Skeletal muscle tissue (tissue), 4 donors: ENCODE data around the gene MTMR10. TPM values are rescaled to one million over a fixed set of nuclear protein-coding genes. Genes with fewer than 3 reads are reported as not detected.
A peak's percentile ranks its signal among the peaks of the same experiment; 100 is the strongest.

Experiments
- H3K27ac ChIP-seq: one replicate; pipeline ENCODE4 v1.7.0; 2013; ENCODE audit warnings: mild to moderate bottlenecking, low read depth, low read length, inconsistent platforms
- H3K27me3 ChIP-seq, 3 donors: one replicate each; pipeline ENCODE4 v1.7.0; 2013; ENCODE audit warnings: low read length in 3 of 3; ENCODE audit not compliant: control insufficient read depth in 3 of 3, insufficient read depth in 3 of 3
- H3K36me3 ChIP-seq, 3 donors: one replicate each; pipeline ENCODE4 v1.7.0; 2013; ENCODE audit warnings: low read length in 3 of 3; ENCODE audit not compliant: control insufficient read depth in 3 of 3, insufficient read depth in 3 of 3
- H3K4me1 ChIP-seq, 3 donors: one replicate each; pipeline ENCODE4 v1.7.0; 2013; ENCODE audit warnings: low read length in 3 of 3, mild to moderate bottlenecking in 3 of 3; ENCODE audit not compliant: control insufficient read depth in 3 of 3, insufficient read depth in 3 of 3
- H3K4me3 ChIP-seq, 3 donors: one replicate each; pipeline ENCODE4 v1.7.0; 2013; ENCODE audit warnings: low read length in 3 of 3
- H3K9ac ChIP-seq, 3 donors: one replicate each; pipeline ENCODE4 v1.7.0; 2013; ENCODE audit warnings: low read length in 3 of 3, mild to moderate bottlenecking in 3 of 3, moderate library complexity in 2 of 3, low read depth in 1 of 3
- H3K9me3 ChIP-seq, 3 donors: one replicate each; pipeline ENCODE4 v1.7.0; 2013; ENCODE audit warnings: low read length in 3 of 3; ENCODE audit not compliant: control insufficient read depth in 3 of 3
- total RNA-seq: library from RNA; depleted of rRNA; stranded (reverse); fragments of >200 nt; gene quantifications from one replicate; pipeline ENCODE4 v1.2.3, GENCODE V29; 2014
- donor health status: Osteomylitis.

The MTMR10 gene
- total RNA-seq, 1 donor from 2014 or later: 21.4 TPM

DNA sequence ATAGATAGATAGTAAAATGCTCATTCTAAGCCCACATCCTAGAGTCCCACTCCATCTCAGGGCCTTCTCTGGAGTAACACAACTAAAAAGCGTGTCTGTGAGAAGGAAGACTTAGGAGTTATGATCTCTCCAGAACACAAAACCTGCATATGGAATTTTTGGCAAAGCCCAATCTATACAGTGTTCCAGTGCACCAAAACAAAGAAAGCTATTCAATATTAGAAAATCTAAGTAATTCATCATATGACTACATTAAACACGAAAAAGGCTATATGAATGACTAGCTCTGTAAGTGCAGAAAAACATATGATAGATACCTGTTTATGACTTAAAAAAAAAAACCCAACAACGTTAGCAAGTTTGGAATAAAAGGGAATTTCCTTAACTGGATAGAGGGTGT, 27.7 kb downstream of the MTMR10 start:
- Histone ChIP-seq H3K27ac (no peak overlapping the region), H3K4me1 (peaks cover 21 to 33% (median 21%) of the 10 kb centered on the region in 3 donors), H3K4me3 (no peak overlapping the region), H3K9me3 (no peaks in the 10 kb centered on the region), H3K27me3 (no peaks in the 10 kb centered on the region), H3K9ac (no peak overlapping the region), H3K36me3 (peaks cover 0 to 28% (median 28%) of the 10 kb centered on the region in 3 donors)

GRCh38 chr15:30962659-30963058, 28.8 kb downstream of the MTMR10 start:
- Histone ChIP-seq H3K4me3 (no peak overlapping the region), H3K36me3 (peaks cover 6 to 37% (median 36%) of the 10 kb centered on the region in 3 donors), H3K27me3 (no peaks in the 10 kb centered on the region), H3K4me1 (peaks cover 21 to 33% (median 21%) of the 10 kb centered on the region in 3 donors), H3K9ac (no peak overlapping the region), H3K27ac (no peak overlapping the region), H3K9me3 (no peaks in the 10 kb centered on the region)

- Histone ChIP-seq H3K9me3 (no peaks in the 10 kb centered on the region), H3K27ac (peak overlapping the region; percentile 75), H3K9ac (peak overlapping the region in 2 of 3 donors; percentile 36 to 39), H3K27me3 (no peaks in the 10 kb centered on the region), H3K36me3 (peaks cover 8 to 37% (median 35%) of the 10 kb centered on the region in 3 donors), H3K4me3 (no peak overlapping the region), H3K4me1 (peaks cover 21 to 33% (median 21%) of the 10 kb centered on the region in 3 donors)
Observed at GRCh38 chr15:30962079-30962478, 29.3 kb downstream of the MTMR10 start.

DNA sequence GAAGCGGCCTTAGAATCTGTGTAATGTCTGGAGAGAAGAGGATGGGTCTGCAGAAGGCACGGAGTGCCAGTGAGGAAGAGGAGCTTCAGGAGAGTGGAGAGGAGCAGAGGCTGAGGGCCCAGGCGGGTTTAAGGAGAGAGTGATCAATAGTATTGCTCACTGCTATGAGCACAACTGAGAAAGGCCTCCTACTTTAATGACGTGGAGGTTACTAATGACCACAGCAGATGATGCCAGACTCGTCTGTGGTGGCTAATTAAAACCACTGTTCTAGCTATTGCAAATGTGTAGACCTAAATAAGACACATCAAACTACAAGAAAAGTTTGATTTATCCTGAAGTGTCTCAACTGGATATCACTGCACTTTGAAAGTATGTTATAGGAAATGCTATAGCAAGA, 33.2 kb downstream of the MTMR10 start:
- Histone ChIP-seq H3K9ac (no peak overlapping the region), H3K27me3 (no peaks in the 10 kb centered on the region), H3K36me3 (peaks cover 16 to 40% (median 35%) of the 10 kb centered on the region in 3 donors), H3K4me1 (peaks cover 29 to 42% (median 32%) of the 10 kb centered on the region in 3 donors), H3K27ac (no peak overlapping the region), H3K4me3 (no peak overlapping the region), H3K9me3 (no peaks in the 10 kb centered on the region)

DNA sequence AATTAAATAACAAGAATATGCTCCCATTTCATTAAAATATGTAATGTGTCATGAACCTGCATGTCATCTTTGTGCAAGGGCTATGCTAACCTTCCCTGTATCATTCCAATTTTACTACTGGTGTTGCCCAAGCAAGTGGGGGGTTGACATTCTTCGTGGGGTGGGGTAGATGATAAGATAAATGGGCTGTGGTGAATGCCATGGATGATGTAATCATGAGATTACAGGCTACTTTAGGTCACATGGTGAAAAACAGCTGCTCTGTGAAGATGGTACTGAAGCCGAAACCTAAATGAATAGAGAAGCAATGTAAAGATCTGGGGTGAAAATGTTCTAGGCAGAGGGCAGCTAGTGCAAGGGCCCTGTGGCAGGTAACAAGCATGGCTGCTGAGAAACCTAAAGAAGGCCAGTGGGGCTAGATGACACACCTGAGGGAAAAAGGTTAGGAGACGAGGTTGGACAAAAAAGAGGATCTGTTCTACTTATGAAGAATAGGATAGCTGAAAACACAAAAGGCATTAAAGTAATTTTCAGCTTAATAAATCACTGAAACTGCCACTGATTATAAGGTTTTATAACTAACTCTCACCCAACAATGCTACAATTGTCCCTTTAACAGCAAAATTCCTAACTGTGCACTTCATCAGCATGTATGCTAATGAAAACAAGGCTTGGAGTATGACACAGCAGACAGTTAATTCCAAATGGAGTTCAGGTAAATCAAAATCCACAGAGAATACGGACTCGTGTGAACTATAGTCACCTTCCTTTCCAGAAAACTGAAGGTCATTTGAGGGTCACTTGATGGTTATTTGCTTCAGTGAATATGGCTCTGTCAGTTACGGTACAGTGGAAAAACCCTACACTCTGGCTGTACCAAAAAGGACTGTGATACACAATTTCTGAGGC, 35.0 kb downstream of the MTMR10 start:
- H3K4me1 ChIP-seq: peaks cover 16 to 27% (median 25%) of the 10 kb centered on the region in 3 donors
- H3K9me3 ChIP-seq: no peaks in the 10 kb centered on the region
- peaks cover 31 to 55% (median 48%) of the 10 kb centered on the region in 3 donors for H3K36me3 ChIP-seq
- H3K27ac ChIP-seq: no peak overlapping the region
- no peak overlapping the region for H3K4me3 ChIP-seq
- no peak overlapping the region for H3K9ac ChIP-seq
- H3K27me3 ChIP-seq: no peaks in the 10 kb centered on the region

DNA sequence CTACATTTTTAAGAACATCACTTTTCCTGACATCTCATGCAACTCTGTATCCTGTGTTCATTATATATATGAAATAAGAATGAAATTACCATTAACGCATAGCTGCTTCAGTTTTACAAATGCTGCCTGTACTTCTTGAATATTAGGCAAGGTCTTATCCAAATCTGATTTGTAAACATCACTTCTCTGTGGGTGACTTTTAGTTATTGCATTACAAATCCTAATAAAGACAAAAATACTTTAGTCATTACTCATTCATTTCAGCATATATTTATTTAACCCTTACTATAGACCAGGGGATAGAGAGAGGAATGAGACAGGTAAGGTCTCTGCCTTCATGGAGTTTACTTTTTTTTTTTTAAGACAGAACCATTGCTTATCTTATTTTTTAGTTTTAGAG, 36.8 kb downstream of the MTMR10 start:
- Histone ChIP-seq H3K4me3 (no peak overlapping the region), H3K27ac (no peak overlapping the region), H3K4me1 (peaks cover 8 to 16% (median 16%) of the 10 kb centered on the region in 3 donors), H3K36me3 (peaks cover 45 to 70% (median 62%) of the 10 kb centered on the region in 3 donors), H3K9ac (no peak overlapping the region), H3K27me3 (no peaks in the 10 kb centered on the region), H3K9me3 (no peaks in the 10 kb centered on the region)

DNA sequence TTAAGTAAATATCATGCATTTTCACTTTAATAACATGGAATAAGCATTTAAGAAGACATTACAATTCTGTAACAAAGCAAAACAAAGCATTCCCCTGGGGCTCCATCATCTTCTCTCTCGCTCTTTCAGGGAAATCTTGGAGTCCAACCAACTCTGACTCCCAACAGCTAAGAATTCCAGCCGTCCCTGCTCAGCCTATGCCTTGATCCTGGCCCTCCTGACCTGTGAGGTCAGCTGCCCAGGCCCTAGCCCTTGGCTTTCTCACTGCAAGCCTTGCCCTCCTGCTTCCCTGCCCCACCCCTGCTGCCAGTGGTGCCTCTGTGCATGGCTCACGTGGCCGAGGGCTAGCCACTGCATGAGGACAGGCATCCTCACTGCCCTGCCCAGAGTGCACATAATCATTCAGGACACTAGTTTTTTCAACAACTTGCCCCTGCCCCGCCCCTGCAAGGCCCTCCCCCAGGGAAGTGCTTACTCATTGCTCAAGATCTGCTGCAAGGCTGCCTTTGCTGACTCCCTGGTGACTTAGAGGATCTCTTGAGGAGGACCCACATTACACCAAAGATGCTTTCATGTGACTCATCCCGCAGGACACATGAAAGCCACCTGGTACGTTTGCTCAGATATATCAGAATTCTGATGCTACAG, 37.6 kb downstream of the MTMR10 start:
- Histone ChIP-seq H3K36me3 (peaks cover 52 to 71% (median 66%) of the 10 kb centered on the region in 3 donors), H3K4me3 (no peak overlapping the region), H3K9me3 (no peaks in the 10 kb centered on the region), H3K27ac (peak overlapping the region; percentile 25), H3K27me3 (no peaks in the 10 kb centered on the region), H3K4me1 (peaks cover 8 to 12% (median 12%) of the 10 kb centered on the region in 3 donors), H3K9ac (peak overlapping the region in 1 of 3 donors; percentile 47)

GRCh38 chr15:30953183-30953582, 38.2 kb downstream of the MTMR10 start:
- Histone ChIP-seq H3K36me3 (peaks cover 55 to 71% (median 66%) of the 10 kb centered on the region in 3 donors), H3K27ac (no peak overlapping the region), H3K9me3 (no peaks in the 10 kb centered on the region)

DNA sequence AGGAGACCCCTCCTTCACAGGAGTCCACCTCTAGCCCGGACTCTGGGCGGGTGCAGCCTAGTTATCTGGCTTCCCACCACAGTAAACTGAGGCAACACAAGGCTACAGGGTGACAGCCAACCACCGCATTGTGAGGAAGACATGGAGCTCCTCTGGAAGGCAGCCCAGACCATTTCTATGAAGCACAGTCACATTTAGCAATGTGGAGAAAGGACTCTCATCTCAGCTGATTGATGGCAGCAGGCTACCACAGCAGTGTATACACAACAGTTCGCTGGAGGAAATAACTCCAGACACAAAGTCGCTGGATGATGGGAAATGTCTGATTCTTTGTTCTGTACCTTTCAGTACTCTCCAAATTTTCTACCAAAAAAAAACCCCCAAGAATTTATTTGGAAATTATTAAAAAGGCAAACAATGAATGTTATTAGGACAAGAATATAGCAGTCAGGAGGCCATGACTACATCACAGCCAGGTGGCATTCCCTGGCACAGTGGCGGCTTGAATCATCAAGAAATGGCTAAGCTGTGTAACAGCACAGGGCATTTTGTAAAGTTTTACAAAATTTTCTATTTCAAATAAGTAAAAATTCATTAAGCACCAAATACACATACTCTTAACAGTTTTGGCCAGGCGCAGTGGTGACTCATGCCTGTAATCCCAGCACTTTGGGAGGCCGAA, 47.6 kb downstream of the MTMR10 start:
- no peak overlapping the region for H3K9ac ChIP-seq
- H3K9me3 ChIP-seq: no peaks in the 10 kb centered on the region
- peaks cover 0 to 5% (median 0%) of the 10 kb centered on the region in 3 donors for H3K4me1 ChIP-seq
- peaks cover 66 to 90% (median 78%) of the 10 kb centered on the region in 3 donors for H3K36me3 ChIP-seq
- no peaks in the 10 kb centered on the region for H3K27me3 ChIP-seq
- no peak overlapping the region for H3K27ac ChIP-seq
- H3K4me3 ChIP-seq: no peak overlapping the region

More at GRCh38 chr15:30953183-30953582, 38.2 kb downstream of the MTMR10 start:
- Histone ChIP-seq H3K9ac (no peak overlapping the region), H3K27me3 (no peaks in the 10 kb centered on the region), H3K4me3 (no peak overlapping the region), H3K4me1 (peaks cover 8 to 12% (median 12%) of the 10 kb centered on the region in 3 donors)
